ENCODE data around the gene NPPA.

DNA sequence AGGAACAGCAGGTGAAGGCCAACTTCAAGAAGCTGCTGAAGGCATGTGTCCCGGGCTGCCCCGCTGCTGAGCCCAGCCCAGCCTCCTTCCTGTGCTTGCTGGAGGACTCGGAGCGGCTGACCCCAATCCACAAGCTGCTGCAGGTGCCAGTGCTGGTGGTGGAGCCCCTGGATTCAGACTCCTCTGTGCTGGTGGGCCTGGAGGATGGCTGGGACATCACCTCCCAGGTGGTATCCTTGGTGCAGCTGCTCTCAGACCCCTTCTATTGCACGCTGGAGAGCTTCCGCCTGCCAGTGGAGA, 31.3 kb upstream of the NPPA start:
- TF ChIP-seq, protein P1, sequence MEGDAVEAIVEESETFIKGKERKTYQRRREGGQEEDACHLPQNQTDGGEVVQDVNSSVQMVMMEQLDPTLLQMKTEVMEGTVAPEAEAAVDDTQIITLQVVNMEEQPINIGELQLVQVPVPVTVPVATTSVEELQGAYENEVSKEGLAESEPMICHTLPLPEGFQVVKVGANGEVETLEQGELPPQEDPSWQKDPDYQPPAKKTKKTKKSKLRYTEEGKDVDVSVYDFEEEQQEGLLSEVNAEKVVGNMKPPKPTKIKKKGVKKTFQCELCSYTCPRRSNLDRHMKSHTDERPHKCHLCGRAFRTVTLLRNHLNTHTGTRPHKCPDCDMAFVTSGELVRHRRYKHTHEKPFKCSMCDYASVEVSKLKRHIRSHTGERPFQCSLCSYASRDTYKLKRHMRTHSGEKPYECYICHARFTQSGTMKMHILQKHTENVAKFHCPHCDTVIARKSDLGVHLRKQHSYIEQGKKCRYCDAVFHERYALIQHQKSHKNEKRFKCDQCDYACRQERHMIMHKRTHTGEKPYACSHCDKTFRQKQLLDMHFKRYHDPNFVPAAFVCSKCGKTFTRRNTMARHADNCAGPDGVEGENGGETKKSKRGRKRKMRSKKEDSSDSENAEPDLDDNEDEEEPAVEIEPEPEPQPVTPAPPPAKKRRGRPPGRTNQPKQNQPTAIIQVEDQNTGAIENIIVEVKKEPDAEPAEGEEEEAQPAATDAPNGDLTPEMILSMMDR (conservative IDR thresholded peaks at IDR 0.05; ENCODE audit: low read length): no peak
- no peak for TF ChIP-seq EZH2phosphoT487 (IDR thresholded peaks at IDR 0.05; ENCODE audit: borderline replicate concordance, low read depth, low read length)
